Left ventricle myocardium inferior (tissue), 1 donor: ENCODE data around the gene BCLAF3. TPM values are rescaled to one million over a fixed set of nuclear protein-coding genes. Genes with fewer than 3 reads are reported as not detected.

Source experiments
- DNase-seq: peaks from one replicate; pipeline ENCODE4 v3.0.0-alpha.2; 2020
- H3K27ac ChIP-seq: fragments of 200-600 bp; replicated peaks from 2 replicates; pipeline ENCODE4 v1.8.0; 2021
- H3K27me3 ChIP-seq: fragments of 200-600 bp; 2 replicates; pipeline ENCODE4 v1.8.0; 2021; ENCODE audit warnings: low read depth
- H3K36me3 ChIP-seq: fragments of 200-600 bp; 2 replicates; pipeline ENCODE4 v1.8.0; 2021
- H3K4me1 ChIP-seq: fragments of 200-600 bp; 2 replicates; pipeline ENCODE4 v1.8.0; 2021
- H3K4me3 ChIP-seq: fragments of 200-600 bp; 2 replicates; pipeline ENCODE4 v1.8.0; 2021; ENCODE audit warnings: mild to moderate bottlenecking, moderate library complexity
- H3K9me3 ChIP-seq: fragments of 200-600 bp; replicated peaks from 2 replicates; pipeline ENCODE4 v1.8.0; 2021
- intact Hi-C: fragments of 100-400 bp; cut with micrococcal nuclease; formaldehyde crosslinking; loops from one replicate; pipeline ENCODE4 v1.11.0; 2022
- long read RNA-seq: library from polyadenylated mRNA; unstranded; transcript quantifications from one replicate; pipeline ENCODE4 v2.0.0, GENCODE V29; 2021
- total RNA-seq: library from RNA; stranded (reverse); fragmentation: NEBNext Ultra II Directional; extraction: Animal tissue kit (Norgen Biotek cat#: 25700); gene quantifications from one replicate; pipeline ENCODE4 v1.2.1, GENCODE V29; 2021
- TF ChIP-seq, protein P1 (sequence below): fragments of 200-600 bp; IDR thresholded peaks from 2 replicates; pipeline ENCODE4 v1.8.0; 2021; ENCODE audit warnings: antibody characterized with exemption, mild to moderate bottlenecking, borderline replicate concordance
- donor health status: DM: no; HTN: yes; CAD: no; lungs with severe emphysema.

Gene BCLAF3
- total RNA-seq, result 7.7 TPM
- long read RNA-seq, partial matches to known transcripts, result 1 of 14 reads
- long read RNA-seq, other reads (novel, unspliced or antisense), result 13 of 14 reads

DNA sequence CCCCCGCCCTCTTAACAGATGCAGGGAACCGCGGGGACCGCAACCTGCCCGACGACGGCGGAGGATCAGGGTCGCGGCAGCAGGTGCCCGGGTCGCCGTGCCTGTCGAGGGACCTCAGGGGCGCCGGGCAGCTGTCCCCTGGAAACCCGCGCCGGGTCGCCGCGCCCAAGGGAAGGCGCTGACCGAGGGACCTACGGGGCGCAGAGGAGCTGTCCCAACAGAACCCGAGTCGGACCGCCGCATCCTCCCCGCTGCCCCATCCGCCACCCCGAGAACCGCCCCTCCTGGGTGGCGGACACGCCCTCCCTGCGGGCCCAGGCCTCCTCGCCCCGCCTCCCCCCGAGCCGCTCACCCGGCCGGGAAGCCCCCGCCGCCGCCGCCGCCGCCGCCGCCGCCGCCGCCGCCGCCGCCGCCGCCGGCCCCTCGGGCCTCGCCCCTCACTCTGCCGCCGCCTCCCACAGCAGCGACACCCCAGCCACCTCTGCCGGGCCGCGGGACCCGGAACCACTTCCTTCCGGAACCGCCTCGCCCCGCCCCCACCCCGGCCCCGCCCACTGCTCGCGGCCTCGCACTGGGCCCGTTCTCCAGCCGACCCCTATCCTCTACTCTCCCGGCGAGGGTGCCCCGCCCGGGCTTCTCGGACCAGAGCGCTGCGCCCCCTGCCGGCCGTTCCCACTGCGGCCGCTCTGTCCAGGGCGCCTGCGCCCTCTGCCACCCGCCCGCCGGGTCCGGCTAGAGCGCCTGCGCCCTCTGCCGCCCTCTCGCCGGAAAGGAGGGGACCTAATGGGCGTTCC, at the start of gene BCLAF3:
Gene BCLAF3 (minus strand): TSS at position 506 of the 794 bp plus-strand sequence. CDS start 20,797 bp downstream, outside the sequence.
- Histone ChIP-seq H3K4me3 (peak within 1 kb of the TSS; percentile 82), H3K4me1 (peaks cover 25% of the 10 kb centered on the region), H3K9me3 (no peaks in the 10 kb centered on the region), H3K36me3 (no peaks in the 10 kb centered on the region), H3K27me3 (no peaks in the 10 kb centered on the region), H3K27ac (peak within 1 kb of the TSS; percentile 79)
- DNase-seq, result peak; percentile 88
- intact Hi-C loops, result no loop called here
- TF ChIP-seq, protein P1, sequence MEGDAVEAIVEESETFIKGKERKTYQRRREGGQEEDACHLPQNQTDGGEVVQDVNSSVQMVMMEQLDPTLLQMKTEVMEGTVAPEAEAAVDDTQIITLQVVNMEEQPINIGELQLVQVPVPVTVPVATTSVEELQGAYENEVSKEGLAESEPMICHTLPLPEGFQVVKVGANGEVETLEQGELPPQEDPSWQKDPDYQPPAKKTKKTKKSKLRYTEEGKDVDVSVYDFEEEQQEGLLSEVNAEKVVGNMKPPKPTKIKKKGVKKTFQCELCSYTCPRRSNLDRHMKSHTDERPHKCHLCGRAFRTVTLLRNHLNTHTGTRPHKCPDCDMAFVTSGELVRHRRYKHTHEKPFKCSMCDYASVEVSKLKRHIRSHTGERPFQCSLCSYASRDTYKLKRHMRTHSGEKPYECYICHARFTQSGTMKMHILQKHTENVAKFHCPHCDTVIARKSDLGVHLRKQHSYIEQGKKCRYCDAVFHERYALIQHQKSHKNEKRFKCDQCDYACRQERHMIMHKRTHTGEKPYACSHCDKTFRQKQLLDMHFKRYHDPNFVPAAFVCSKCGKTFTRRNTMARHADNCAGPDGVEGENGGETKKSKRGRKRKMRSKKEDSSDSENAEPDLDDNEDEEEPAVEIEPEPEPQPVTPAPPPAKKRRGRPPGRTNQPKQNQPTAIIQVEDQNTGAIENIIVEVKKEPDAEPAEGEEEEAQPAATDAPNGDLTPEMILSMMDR, result peak; percentile 81

DNA sequence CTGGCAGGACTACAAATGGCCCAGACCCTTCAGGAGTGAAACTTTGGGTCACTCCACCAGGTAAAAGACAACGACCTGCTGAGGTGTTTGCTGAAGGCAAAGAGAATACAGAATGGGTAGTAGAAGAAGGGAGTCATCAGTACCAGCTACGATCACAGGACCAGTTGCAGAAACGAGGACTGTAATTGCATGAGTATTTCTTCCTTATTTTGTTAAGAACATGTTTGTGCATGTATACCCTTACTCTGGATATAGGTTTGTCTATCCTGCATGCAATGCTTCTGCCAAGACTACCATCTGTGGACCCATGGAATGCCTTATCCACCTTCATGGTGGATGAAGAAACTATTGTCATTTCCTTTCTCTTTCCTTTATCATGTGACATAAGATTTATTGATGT, 48.1 kb upstream of the BCLAF3 start:
- TF ChIP-seq, protein P1, result no peak
- no peaks in the 10 kb centered on the region for H3K4me1 ChIP-seq
- no peaks in the 10 kb centered on the region for H3K9me3 ChIP-seq
- no peak overlapping the region for H3K4me3 ChIP-seq
- no peak for DNase-seq
- no peaks in the 10 kb centered on the region for H3K27me3 ChIP-seq
- intact Hi-C loops, result no loop called here
- no peaks in the 10 kb centered on the region for H3K36me3 ChIP-seq
- H3K27ac ChIP-seq, result no peak overlapping the region

DNA sequence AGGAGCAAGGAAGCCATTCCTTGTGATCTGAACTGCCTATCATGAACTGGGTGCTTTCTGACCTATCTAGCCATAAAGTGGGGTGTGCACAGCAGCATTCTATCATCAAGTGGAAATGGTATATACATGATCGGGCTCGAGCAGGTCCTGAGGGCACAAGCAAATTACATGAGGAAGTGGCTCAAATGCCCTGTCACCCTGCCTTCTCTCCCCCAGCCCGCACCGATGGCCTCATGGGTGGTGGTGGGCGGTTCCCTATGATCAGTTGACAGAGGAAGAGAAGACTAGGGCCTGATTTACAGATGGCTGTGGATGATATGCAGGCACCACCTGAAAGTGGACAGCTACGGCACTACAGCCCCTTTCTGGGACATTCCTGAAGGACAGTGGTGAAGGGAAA, 46.3 kb upstream of the BCLAF3 start:
- H3K9me3 ChIP-seq, result no peaks in the 10 kb centered on the region

DNA sequence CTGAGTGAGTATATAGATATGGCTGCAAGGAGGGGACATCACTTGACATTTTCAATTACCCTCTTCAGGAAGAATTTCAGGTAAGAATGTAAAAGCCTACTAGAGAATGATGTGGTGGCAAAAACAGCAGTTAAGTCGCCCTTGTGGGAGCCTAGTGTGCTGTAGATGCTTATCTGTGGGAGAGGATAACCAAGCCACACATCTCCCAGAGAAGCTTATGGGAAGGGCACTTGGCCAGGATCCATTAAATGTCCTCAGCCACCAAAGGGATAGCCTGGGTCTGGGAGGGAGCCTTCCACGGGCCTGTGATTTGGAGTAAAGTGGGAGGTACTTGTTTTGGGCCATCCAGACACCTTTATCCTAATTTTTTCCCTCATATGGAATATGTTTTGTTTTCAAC, 41.3 kb upstream of the BCLAF3 start:
- Histone ChIP-seq H3K36me3 (no peaks in the 10 kb centered on the region), H3K4me3 (no peak overlapping the region), H3K4me1 (no peaks in the 10 kb centered on the region), H3K9me3 (no peaks in the 10 kb centered on the region), H3K27me3 (no peaks in the 10 kb centered on the region), H3K27ac (no peak overlapping the region)
- TF ChIP-seq, protein P1, result no peak
- DNase-seq, result no peak
- intact Hi-C loops, result no loop called here

More for the DNA sequence above, 46.3 kb upstream of the BCLAF3 start:
- Histone ChIP-seq H3K4me3 (no peak overlapping the region), H3K4me1 (no peaks in the 10 kb centered on the region), H3K36me3 (no peaks in the 10 kb centered on the region), H3K27me3 (no peaks in the 10 kb centered on the region), H3K27ac (no peak overlapping the region)
- DNase-seq, result no peak
- TF ChIP-seq, protein P1, result no peak
- intact Hi-C loops, result no loop called here

DNA sequence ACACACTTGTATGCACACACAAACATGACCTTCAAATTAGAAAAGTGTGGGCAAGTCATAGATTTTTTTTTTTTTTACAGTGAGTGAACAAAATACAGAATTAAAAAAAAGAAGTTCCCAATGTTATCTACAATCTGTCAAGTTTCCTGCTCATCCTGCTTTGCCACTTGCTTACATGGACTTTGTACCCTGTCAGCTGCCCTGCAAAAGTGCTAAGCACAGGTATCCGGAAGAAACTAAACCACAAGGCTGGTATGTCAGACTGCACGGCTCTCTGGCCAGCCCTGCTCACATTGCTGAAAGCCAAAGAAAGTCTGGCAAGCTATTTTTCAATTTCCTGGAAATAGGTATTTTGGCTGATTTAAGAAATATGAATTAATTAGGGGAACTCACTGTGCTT, 38.9 kb upstream of the BCLAF3 start:
- Histone ChIP-seq H3K4me1 (no peaks in the 10 kb centered on the region), H3K9me3 (no peaks in the 10 kb centered on the region), H3K27me3 (no peaks in the 10 kb centered on the region), H3K4me3 (no peak overlapping the region), H3K36me3 (no peaks in the 10 kb centered on the region), H3K27ac (no peak overlapping the region)
- intact Hi-C loops, result no loop called here
- DNase-seq, result no peak
- TF ChIP-seq, protein P1, result no peak
